ENCODE measurements around the gene RACGAP1. TPM values are rescaled to one million over a fixed set of nuclear protein-coding genes. Genes with fewer than 3 reads are reported as not detected.

RACGAP1 gene
- total RNA-seq, 3 donors from 2014 or later (not counting 1 experiment from before 2014, with no cell fraction given): 6.1 to 11.6 (median 8.7) TPM

- 83% methylated on average over 3 of the region's 3 CpGs for WGBS (ENCODE audit: insufficient coverage)
- no peaks in the 10 kb centered on the region for H3K9me3 ChIP-seq (ENCODE audit: control insufficient read depth, insufficient read depth, low read length)
- intact Hi-C loops (cut with micrococcal nuclease): no loop called here
- Mint-ChIP-seq H3K27me3 (ENCODE audit: low read depth in 2 of 2) (peaks cover 35 to 55% of the 10 kb centered on the region in 2 donors), H3K4me3 (no peak overlapping the region), H3K27ac (no peak overlapping the region), H3K4me1 (no peaks in the 10 kb centered on the region), H3K9me3 (no peaks in the 10 kb centered on the region), H3K36me3 (no peaks in the 10 kb centered on the region)
- no peaks in the 10 kb centered on the region for H3K36me3 ChIP-seq (ENCODE audit: control insufficient read depth, insufficient read depth, low read length)
- H3K4me1 ChIP-seq (ENCODE audit: control insufficient read depth, insufficient read depth, low read length): peaks cover 4% of the 10 kb centered on the region
- H3K4me3 ChIP-seq (ENCODE audit: low read length): no peak overlapping the region
- peaks cover 5% of the 10 kb centered on the region for H3K27me3 ChIP-seq (ENCODE audit: control insufficient read depth, insufficient read depth, low read length)
- DNase-seq (no peak), ATAC-seq (no peak)
- no peak overlapping the region for H3K27ac ChIP-seq (ENCODE audit: low read length)
- no peak for TF ChIP-seq CTCF (IDR thresholded peaks at IDR 0.05)
Measured at GRCh38 chr12:50050119-50050385, 24.8 kb upstream of the RACGAP1 start.

- H3K27ac ChIP-seq (ENCODE audit: low read length): no peak overlapping the region
- no peak overlapping the region for H3K4me3 ChIP-seq (ENCODE audit: low read length)
- 83% methylated on average over 3 of the region's 3 CpGs for WGBS (ENCODE audit: insufficient coverage)
- DNase-seq: no peak
- no peaks in the 10 kb centered on the region for H3K4me1 Mint-ChIP-seq
- H3K36me3 Mint-ChIP-seq: no peaks in the 10 kb centered on the region
- ATAC-seq: no peak
- TF ChIP-seq CTCF (IDR thresholded peaks at IDR 0.05): no peak
- H3K36me3 ChIP-seq (ENCODE audit: control insufficient read depth, insufficient read depth, low read length): no peaks in the 10 kb centered on the region
- H3K27me3 Mint-ChIP-seq (ENCODE audit: low read depth in 2 of 2): peaks cover 35 to 55% of the 10 kb centered on the region in 2 donors
- H3K9me3 ChIP-seq (ENCODE audit: control insufficient read depth, insufficient read depth, low read length): no peaks in the 10 kb centered on the region
- H3K9me3 Mint-ChIP-seq: no peaks in the 10 kb centered on the region
- H3K27ac Mint-ChIP-seq: no peak overlapping the region
- H3K4me3 Mint-ChIP-seq: no peak overlapping the region
- peaks cover 4% of the 10 kb centered on the region for H3K4me1 ChIP-seq (ENCODE audit: control insufficient read depth, insufficient read depth, low read length)
- intact Hi-C loops (cut with micrococcal nuclease): no loop called here
- H3K27me3 ChIP-seq (ENCODE audit: control insufficient read depth, insufficient read depth, low read length): peaks cover 5% of the 10 kb centered on the region
Measured at GRCh38 chr12:50049254-50050118, 24.2 kb upstream of the RACGAP1 start.

DNA sequence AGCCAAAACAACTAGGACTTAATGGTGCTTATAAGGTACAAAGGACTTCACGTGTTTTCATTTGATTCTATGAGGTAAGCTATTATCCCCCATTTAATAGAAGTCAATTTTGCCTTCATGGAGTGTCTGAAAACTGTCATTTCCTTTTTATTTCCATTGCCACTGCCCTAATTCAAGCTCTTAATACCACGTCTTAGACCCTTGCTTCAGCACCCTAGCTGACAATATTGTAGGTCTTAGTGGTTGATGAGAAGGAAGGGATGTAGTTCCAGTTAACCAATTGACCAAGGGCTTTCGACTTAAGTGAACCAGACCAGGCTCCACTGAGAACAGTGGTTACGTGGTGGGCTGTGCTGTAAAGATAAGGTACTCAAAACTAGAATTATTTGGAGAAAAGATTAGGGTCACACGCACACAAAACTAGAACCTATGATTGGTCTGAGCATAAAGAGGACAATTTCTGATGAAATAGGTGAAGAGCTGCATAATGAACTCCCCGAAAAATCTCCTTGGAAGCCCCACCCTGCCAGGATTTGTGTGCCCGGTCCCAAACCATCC lies 22.5 kb upstream of the RACGAP1 start:
- Mint-ChIP-seq H3K9me3 (no peaks in the 10 kb centered on the region), H3K27me3 (ENCODE audit: low read depth in 2 of 2) (peaks cover 30 to 45% of the 10 kb centered on the region in 2 donors), H3K27ac (no peak overlapping the region), H3K4me1 (no peaks in the 10 kb centered on the region), H3K4me3 (no peak overlapping the region), H3K36me3 (no peaks in the 10 kb centered on the region)
- WGBS (ENCODE audit: insufficient coverage): 88% methylated on average over 7 of the region's 7 CpGs
- H3K27me3 ChIP-seq (ENCODE audit: control insufficient read depth, insufficient read depth, low read length): peaks cover 5% of the 10 kb centered on the region
- H3K4me1 ChIP-seq (ENCODE audit: control insufficient read depth, insufficient read depth, low read length): peaks cover 4% of the 10 kb centered on the region
- H3K27ac ChIP-seq (ENCODE audit: low read length): no peak overlapping the region
- intact Hi-C loops (cut with micrococcal nuclease): no loop called here
- DNase-seq: no peak
- TF ChIP-seq CTCF (IDR thresholded peaks at IDR 0.05): no peak
- ATAC-seq: no peak
- no peaks in the 10 kb centered on the region for H3K9me3 ChIP-seq (ENCODE audit: control insufficient read depth, insufficient read depth, low read length)
- H3K36me3 ChIP-seq (ENCODE audit: control insufficient read depth, insufficient read depth, low read length): no peaks in the 10 kb centered on the region
- H3K4me3 ChIP-seq (ENCODE audit: low read length): no peak overlapping the region

Data from natural killer cell (primary cell).